Fibroblast of pulmonary artery (primary cell): ENCODE measurements around the gene PSMD9.

Experiments used
- DNase-seq: peaks from one replicate; pipeline ENCODE4 v3.0.0-alpha.2; 2010; ENCODE audit warnings: low read depth
- H3K4me3 ChIP-seq: replicated peaks from 2 replicates; pipeline ENCODE4 v1.5.1; 2011; ENCODE audit warnings: low read depth, mild to moderate bottlenecking, control low read depth, low read length, moderate library complexity
- CTCF ChIP-seq: IDR thresholded peaks from 2 replicates; pipeline ENCODE4 v1.5.1; 2011; ENCODE audit warnings: mild to moderate bottlenecking, control low read depth, low read length, inconsistent platforms; ENCODE audit errors: missing control alignments

PSMD9 gene

DNA sequence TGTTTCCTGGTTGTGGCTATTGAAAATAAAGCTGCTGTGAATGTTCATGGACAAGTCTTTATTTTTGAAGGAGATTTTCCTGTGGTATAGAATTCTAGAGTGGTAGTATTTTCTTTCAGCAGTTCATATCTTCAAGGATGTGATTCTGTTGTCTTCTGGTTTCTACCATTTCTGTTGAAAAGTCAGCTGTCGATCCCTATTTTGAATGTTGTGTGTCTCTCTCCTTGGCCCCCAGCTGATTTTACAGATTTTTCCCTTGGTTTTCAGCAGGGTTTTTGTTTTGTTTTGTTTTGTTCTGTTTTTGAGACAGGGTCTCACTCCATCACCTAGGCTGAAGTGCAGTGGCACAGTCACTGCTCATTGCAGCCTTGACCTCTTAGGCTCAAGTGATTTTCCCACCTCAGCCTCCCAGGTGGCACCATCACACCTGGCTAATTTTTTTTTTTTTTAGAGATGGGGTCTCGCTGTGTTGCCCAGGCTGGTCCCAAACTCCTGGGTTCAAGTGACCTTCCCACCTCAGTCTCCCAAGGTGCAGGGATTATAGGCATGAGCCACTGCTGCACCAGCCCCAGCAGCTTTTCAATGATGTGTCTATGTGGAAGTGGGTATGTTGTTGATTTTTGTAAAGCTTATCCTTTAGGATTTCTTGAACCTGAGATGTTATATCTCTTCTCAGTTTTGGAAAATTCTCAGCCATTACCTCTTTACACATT, 57.9 kb downstream of the PSMD9 start:
- no peak overlapping the region for H3K4me3 ChIP-seq
- TF ChIP-seq CTCF, result no peak
- DNase-seq, result no peak

- DNase-seq, result no peak
- no peak overlapping the region for H3K4me3 ChIP-seq
- no peak for TF ChIP-seq CTCF
Observed at GRCh38 chr12:121947981-121948380, 59.4 kb downstream of the PSMD9 start.

- peak; percentile 90 for DNase-seq
- TF ChIP-seq CTCF, result no peak
- H3K4me3 ChIP-seq, result no peak overlapping the region
Observed at GRCh38 chr12:121949648-121950397, 61.2 kb downstream of the PSMD9 start.

GRCh38 chr12:121953117-121953692, 64.6 kb downstream of the PSMD9 start:
- no peak for TF ChIP-seq CTCF
- H3K4me3 ChIP-seq, result no peak overlapping the region

DNA sequence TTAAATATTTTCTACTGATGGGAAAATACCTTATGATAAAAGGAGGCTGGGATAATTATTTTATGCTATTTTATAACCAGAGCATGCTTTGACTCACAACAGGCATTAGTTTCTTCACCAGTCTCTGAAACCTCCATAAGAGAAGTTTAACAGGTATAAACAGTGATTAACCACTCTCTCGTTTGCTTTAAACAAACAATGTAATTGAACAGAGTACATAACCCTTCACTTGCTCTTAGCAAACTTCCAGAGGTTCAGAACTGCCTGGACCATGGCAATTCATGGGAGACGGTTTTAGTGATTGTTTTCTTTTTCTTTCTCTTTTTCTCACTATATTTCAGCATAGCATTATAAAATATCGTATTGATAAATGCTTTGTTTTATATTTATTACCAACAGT, 65.1 kb downstream of the PSMD9 start:
- TF ChIP-seq CTCF, result no peak
- DNase-seq, result no peak
- no peak overlapping the region for H3K4me3 ChIP-seq

More at GRCh38 chr12:121953117-121953692, 64.6 kb downstream of the PSMD9 start:
- no peak for DNase-seq

GRCh38 chr12:121955258-121956237, 67.0 kb downstream of the PSMD9 start:
- peak; percentile 47 for DNase-seq
- H3K4me3 ChIP-seq, result no peak overlapping the region
- peak; percentile 71 for TF ChIP-seq CTCF
